ENCODE results near the gene ARHGAP6.

Gene ARHGAP6

DNA sequence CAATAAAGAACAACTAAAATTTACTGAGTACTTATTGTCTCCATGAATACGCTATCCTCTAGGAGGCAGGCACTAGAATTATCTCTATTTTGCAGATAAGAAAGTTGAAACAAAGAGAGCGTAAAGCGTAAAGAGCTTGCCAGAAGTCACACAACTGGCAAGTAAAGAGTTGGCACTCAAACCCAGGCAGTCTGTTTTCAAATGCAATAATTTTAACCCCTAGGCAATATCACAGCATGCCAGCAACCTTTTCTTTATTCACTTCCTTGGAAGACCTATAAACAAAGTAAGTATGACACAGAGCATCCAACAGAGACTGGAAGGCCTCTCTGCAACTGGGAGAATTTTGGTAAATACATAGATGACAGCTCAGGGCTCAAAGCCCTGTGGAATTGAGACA lies 395.7 kb downstream of the ARHGAP6 start:
- no peaks in the 10 kb centered on the region for H3K36me3 ChIP-seq (ENCODE audit: insufficient read depth)
- H3K27ac ChIP-seq = peak overlapping the region; percentile 46; the same call in 1 of the 2 replicates
- no peak overlapping the region for H3K9ac ChIP-seq
- H3K4me3 ChIP-seq (IDR thresholded peaks at IDR 0.05; ENCODE audit: insufficient read depth, low read depth, low read length) = no peak overlapping the region
- TF ChIP-seq, protein P1, sequence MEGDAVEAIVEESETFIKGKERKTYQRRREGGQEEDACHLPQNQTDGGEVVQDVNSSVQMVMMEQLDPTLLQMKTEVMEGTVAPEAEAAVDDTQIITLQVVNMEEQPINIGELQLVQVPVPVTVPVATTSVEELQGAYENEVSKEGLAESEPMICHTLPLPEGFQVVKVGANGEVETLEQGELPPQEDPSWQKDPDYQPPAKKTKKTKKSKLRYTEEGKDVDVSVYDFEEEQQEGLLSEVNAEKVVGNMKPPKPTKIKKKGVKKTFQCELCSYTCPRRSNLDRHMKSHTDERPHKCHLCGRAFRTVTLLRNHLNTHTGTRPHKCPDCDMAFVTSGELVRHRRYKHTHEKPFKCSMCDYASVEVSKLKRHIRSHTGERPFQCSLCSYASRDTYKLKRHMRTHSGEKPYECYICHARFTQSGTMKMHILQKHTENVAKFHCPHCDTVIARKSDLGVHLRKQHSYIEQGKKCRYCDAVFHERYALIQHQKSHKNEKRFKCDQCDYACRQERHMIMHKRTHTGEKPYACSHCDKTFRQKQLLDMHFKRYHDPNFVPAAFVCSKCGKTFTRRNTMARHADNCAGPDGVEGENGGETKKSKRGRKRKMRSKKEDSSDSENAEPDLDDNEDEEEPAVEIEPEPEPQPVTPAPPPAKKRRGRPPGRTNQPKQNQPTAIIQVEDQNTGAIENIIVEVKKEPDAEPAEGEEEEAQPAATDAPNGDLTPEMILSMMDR (conservative IDR thresholded peaks at IDR 0.05; ENCODE audit: low read depth, low read length) = no peak
- H3K27me3 ChIP-seq (ENCODE audit: insufficient read depth, low read depth) = no peaks in the 10 kb centered on the region
- H3K4me2 ChIP-seq = peak overlapping the region; percentile 72
- H3K4me1 ChIP-seq (ENCODE audit: low read depth, poor library complexity, severe bottlenecking) = peaks cover 46% of the 10 kb centered on the region
- no peaks in the 10 kb centered on the region for H4K20me1 ChIP-seq (ENCODE audit: insufficient read depth)
- no peak overlapping the region for H2AFZ ChIP-seq (ENCODE audit: low read depth)
- H3K79me2 ChIP-seq (ENCODE audit: insufficient read depth, low read depth) = no peaks in the 10 kb centered on the region

DNA sequence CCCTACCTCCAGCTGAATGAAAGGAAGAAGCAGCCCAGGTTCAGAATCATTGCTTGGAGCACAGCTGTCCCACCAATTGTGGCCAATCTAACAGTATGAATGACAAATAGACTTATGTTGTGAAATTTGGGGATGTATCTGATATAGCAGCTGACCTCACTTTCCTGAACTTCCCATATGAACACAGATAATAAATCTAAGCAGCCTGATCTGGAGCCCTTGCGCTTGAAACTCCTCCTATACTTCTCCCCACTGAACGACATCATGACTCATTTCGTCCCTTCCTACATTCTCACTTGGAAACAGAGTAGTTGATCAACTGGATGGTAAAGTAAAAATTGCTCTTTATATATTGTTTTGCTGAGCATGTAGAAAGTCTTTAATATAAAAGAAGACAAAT lies 396.7 kb downstream of the ARHGAP6 start:
- TF ChIP-seq, protein P1 (conservative IDR thresholded peaks at IDR 0.05; ENCODE audit: low read depth, low read length) = no peak
- Histone ChIP-seq H3K27me3 (ENCODE audit: insufficient read depth, low read depth) (no peaks in the 10 kb centered on the region), H3K36me3 (ENCODE audit: insufficient read depth) (no peaks in the 10 kb centered on the region), H2AFZ (ENCODE audit: low read depth) (no peak overlapping the region), H3K4me2 (peak overlapping the region; percentile 72; the same call in 1 of the 2 replicates), H4K20me1 (ENCODE audit: insufficient read depth) (no peaks in the 10 kb centered on the region), H3K4me1 (ENCODE audit: low read depth, poor library complexity, severe bottlenecking) (peaks cover 56% of the 10 kb centered on the region), H3K4me3 (IDR thresholded peaks at IDR 0.05; ENCODE audit: insufficient read depth, low read depth, low read length) (no peak overlapping the region), H3K79me2 (ENCODE audit: insufficient read depth, low read depth) (no peaks in the 10 kb centered on the region), H3K27ac (no peak overlapping the region), H3K9ac (no peak overlapping the region)

DNA sequence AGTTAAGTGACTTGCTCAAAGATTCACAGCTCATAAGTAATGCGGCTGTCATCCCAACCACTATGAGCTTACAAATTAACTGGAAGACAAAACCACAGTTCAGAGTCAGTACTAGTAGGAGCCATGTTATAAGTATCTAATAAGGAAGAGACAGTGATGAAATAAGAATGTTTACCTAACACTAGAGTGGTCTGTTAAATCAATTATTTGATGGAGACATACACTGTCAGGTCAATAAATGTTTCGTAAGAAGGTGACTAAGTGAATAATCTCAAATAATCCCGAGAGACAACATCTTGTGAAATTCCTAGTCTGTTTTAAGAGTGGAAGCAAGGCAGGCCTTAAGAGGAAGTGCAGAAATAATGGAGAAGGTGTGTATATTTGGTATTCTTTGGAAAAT lies 398.3 kb downstream of the ARHGAP6 start:
- Histone ChIP-seq H2AFZ (ENCODE audit: low read depth) (no peak overlapping the region), H3K9ac (no peak overlapping the region), H3K4me2 (no peak overlapping the region), H3K4me3 (IDR thresholded peaks at IDR 0.05; ENCODE audit: insufficient read depth, low read depth, low read length) (no peak overlapping the region), H3K79me2 (ENCODE audit: insufficient read depth, low read depth) (no peaks in the 10 kb centered on the region), H3K27ac (no peak overlapping the region), H3K27me3 (ENCODE audit: insufficient read depth, low read depth) (no peaks in the 10 kb centered on the region), H3K4me1 (ENCODE audit: low read depth, poor library complexity, severe bottlenecking) (peaks cover 72% of the 10 kb centered on the region), H3K36me3 (ENCODE audit: insufficient read depth) (no peaks in the 10 kb centered on the region), H4K20me1 (ENCODE audit: insufficient read depth) (no peaks in the 10 kb centered on the region)
- TF ChIP-seq, protein P1 (conservative IDR thresholded peaks at IDR 0.05; ENCODE audit: low read depth, low read length) = no peak

DNA sequence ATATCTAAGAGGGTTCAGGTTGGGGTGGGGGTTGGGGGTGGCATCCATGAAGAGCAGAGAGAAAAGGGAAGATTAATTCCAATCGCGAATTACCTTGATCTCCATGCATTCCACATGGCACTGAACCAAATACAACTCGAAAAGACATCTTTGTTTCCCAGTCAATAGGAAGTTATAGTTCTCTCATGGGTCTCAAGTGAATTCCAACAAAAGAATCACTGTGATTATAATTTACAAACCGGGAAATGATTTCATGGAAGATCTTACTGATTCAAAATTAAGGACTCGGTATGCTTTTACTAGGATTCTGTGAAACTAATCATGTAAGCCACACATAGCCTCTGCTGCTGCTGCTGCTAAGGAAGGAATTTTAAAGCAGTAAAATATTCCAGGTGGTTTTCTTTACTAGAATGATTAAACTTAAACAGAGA lies 399.1 kb downstream of the ARHGAP6 start:
- Histone ChIP-seq H3K4me3 (IDR thresholded peaks at IDR 0.05; ENCODE audit: insufficient read depth, low read depth, low read length) (no peak overlapping the region), H4K20me1 (ENCODE audit: insufficient read depth) (no peaks in the 10 kb centered on the region), H3K36me3 (ENCODE audit: insufficient read depth) (no peaks in the 10 kb centered on the region), H3K27ac (no peak overlapping the region), H3K79me2 (ENCODE audit: insufficient read depth, low read depth) (no peaks in the 10 kb centered on the region), H3K9ac (no peak overlapping the region), H2AFZ (ENCODE audit: low read depth) (no peak overlapping the region), H3K4me1 (ENCODE audit: low read depth, poor library complexity, severe bottlenecking) (peaks cover 77% of the 10 kb centered on the region), H3K27me3 (ENCODE audit: insufficient read depth, low read depth) (no peaks in the 10 kb centered on the region), H3K4me2 (peak overlapping the region; percentile 12; the same call in 1 of the 2 replicates)
- TF ChIP-seq, protein P1 (conservative IDR thresholded peaks at IDR 0.05; ENCODE audit: low read depth, low read length) = no peak
